Uterus (tissue), 4 donors: ENCODE measurements around the gene FCF1. TPM values are rescaled to one million over a fixed set of nuclear protein-coding genes. Genes with fewer than 3 reads are reported as not detected.

Experiments used
- DNase-seq, 2 donors: peaks; one replicate each; pipeline ENCODE4 v3.0.0-alpha.2; 2019 to 2020
- H3K27ac ChIP-seq, 2 donors: fragments of 200-600 bp; sonication (generic); 1 replicate in 1 of 2; 2 replicates in 1 of 2; pipeline ENCODE4 v1.5.1; 2016 to 2018
- H3K27me3 ChIP-seq, 2 donors: fragments of 200-600 bp; sonication (generic); one replicate each; pipeline ENCODE4 v1.5.1; 2018 to 2019; ENCODE audit warnings: control low read depth in 1 of 2
- H3K36me3 ChIP-seq, 2 donors: fragments of 200-600 bp; sonication (generic); one replicate each; pipeline ENCODE4 v1.5.1; 2019; ENCODE audit warnings: control low read depth in 1 of 2
- H3K4me1 ChIP-seq, 2 donors: fragments of 200-600 bp; sonication (generic); one replicate each; pipeline ENCODE4 v1.5.1; 2018 to 2019; ENCODE audit warnings: control low read depth in 1 of 2
- H3K4me3 ChIP-seq, 2 donors: fragments of 200-600 bp; sonication (generic); 1 replicate in 1 of 2; 2 replicates in 1 of 2; pipeline ENCODE4 v1.5.1; 2018 to 2019; ENCODE audit warnings: mild to moderate bottlenecking in 1 of 2
- H3K9me3 ChIP-seq, 2 donors: fragments of 200-600 bp; sonication (generic); one replicate each; pipeline ENCODE4 v1.5.1; 2019; ENCODE audit warnings: control low read depth in 1 of 2
- CTCF ChIP-seq, 4 experiments: fragments of 200-600 bp in 2 of 4; fragments of 450-650 bp in 2 of 4; sonication (generic) in 2 of 4; IDR thresholded peaks; one replicate each; pipeline ENCODE4 v1.5.1; 2016 to 2019; ENCODE audit warnings: antibody characterized with exemption in 4 of 4, mild to moderate bottlenecking in 2 of 4, moderate library complexity in 1 of 4
- POLR2A ChIP-seq, 2 donors: fragments of 450-650 bp; IDR thresholded peaks; one replicate each; pipeline ENCODE4 v1.6.1; 2016; ENCODE audit warnings: antibody characterized with exemption in 2 of 2, mild to moderate bottlenecking in 1 of 2, moderate library complexity in 1 of 2
- intact Hi-C: fragments of 100-400 bp; cut with DNase I; formaldehyde crosslinking; loops from one replicate; pipeline ENCODE4 v1.15.1; 2023; ENCODE audit warnings: low total_unique reads
- small RNA-seq: library from RNA; depleted of rRNA; stranded (forward); fragments of <200 nt; gene quantifications from one replicate; pipeline ENCODE3, GENCODE V24; 2016
- total RNA-seq, 4 donors: library from RNA; depleted of rRNA in 3 of 4; stranded (reverse); fragments of >200 nt in 3 of 4; gene quantifications; one replicate each; pipeline versions ENCODE4 v1.1.0 to v1.2.4, GENCODE V29; 2014 to 2023
- donor health status: DM: yes; HTN: yes; CAD: no.

Gene FCF1
- total RNA-seq, 4 donors from 2014 or later: 6.4 to 116 (median 46.6) TPM

- no peak for DNase-seq
- Histone ChIP-seq H3K27ac (no peak overlapping the region), H3K36me3 (no peaks in the 10 kb centered on the region), H3K4me1 (no peaks in the 10 kb centered on the region), H3K4me3 (no peak overlapping the region), H3K27me3 (no peaks in the 10 kb centered on the region), H3K9me3 (no peaks in the 10 kb centered on the region)
- intact Hi-C loops: no loop called here
- TF ChIP-seq POLR2A (IDR thresholded peaks at IDR 0.05) (no peak), CTCF (IDR thresholded peaks at IDR 0.05) (no peak)
Measured at GRCh38 chr14:74785056-74785613, 72.2 kb downstream of the FCF1 start.

GRCh38 chr14:74786796-74787315 lies 73.9 kb downstream of the FCF1 start:
- Histone ChIP-seq H3K36me3 (no peaks in the 10 kb centered on the region), H3K4me1 (no peaks in the 10 kb centered on the region), H3K27ac (no peak overlapping the region), H3K9me3 (no peaks in the 10 kb centered on the region), H3K4me3 (no peak overlapping the region), H3K27me3 (no peaks in the 10 kb centered on the region)
- intact Hi-C loops: no loop called here
- TF ChIP-seq POLR2A (IDR thresholded peaks at IDR 0.05) (no peak), CTCF (IDR thresholded peaks at IDR 0.05) (no peak)
- no peak for DNase-seq

Small RNAs within 50 kb of the gene (small RNA-seq; reads per million reads assigned to genes)
- gene RF00409: not detected

Other genes with a start within 250 kb of the FCF1 start
- 100 to 1,000 TPM; 151 to 353 (median 209) TPM for gene NPC2, start 219.8 kb upstream of the FCF1 start, total RNA-seq
- 10 to 100 TPM in 2 of 4 donors, 1 to 10 TPM in 2; 1.0 to 22.2 (median 11.0) TPM for gene ISCA2, start 219.4 kb upstream of the FCF1 start, total RNA-seq
- gene LTBP2, start 100.9 kb upstream of the FCF1 start, total RNA-seq: 10 to 100 TPM; 18.8 to 70.6 (median 35.1) TPM
- 10 to 100 TPM in 3 of 4 donors, 1 to 10 TPM in 1; 2.1 to 33.8 (median 22.3) TPM for gene AREL1, start 64 bp upstream of the FCF1 start, total RNA-seq
- gene YLPM1, start 50.2 kb downstream of the FCF1 start, total RNA-seq: 100 to 1,000 TPM in 2 of 4 donors, 10 to 100 TPM in 1, 1 to 10 TPM in 1; 8.8 to 118 (median 91.9) TPM
- gene PROX2, start 163.0 kb downstream of the FCF1 start, total RNA-seq: not detected
- gene DLST, start 168.8 kb downstream of the FCF1 start, total RNA-seq: 10 to 100 TPM; 31.8 to 77.2 (median 62.7) TPM
- 10 to 100 TPM in 1 of 4 donors, 1 to 10 TPM in 1, under 1 TPM in 1, not detected in 1; 0.26 to 11.1 (median 3.0) TPM for gene RPS6KL1, start 210.1 kb downstream of the FCF1 start, total RNA-seq
- gene PGF, start 242.5 kb downstream of the FCF1 start, total RNA-seq: 10 to 100 TPM in 2 of 4 donors, 1 to 10 TPM in 2; 2.7 to 32.4 (median 15.4) TPM